GM21423 (cell line): ENCODE data around the gene MTERF2.
A peak's percentile ranks its signal among the peaks of the same experiment; 100 is the strongest.
"Not testable (repeated sequence)": the region's sequence is repeated elsewhere in the genome, so short reads cannot be mapped to it uniquely, and the experiment has no call there.

Source experiments
- ATAC-seq: cut with Tn5 transposase; IDR thresholded peaks from one replicate; pipeline ENCODE4 v1.9.1; 2021; ENCODE audit warnings: mild to moderate bottlenecking, moderate library complexity; ENCODE audit not compliant: unreplicated experiment

Gene MTERF2

GRCh38 chr12:106986625-106987389 lies at the start of gene MTERF2:
Gene MTERF2 (minus strand): TSS chr12:106987146. CDS start chr12:106978714, 8,432 bp downstream.
- ATAC-seq = peak; percentile 93

GRCh38 chr12:107035733-107036132 lies 48.8 kb upstream of the MTERF2 start:
- no peak for ATAC-seq

- no peak for ATAC-seq
Observed at GRCh38 chr12:107033758-107034739, 47.1 kb upstream of the MTERF2 start.

- ATAC-seq = no peak
Observed at GRCh38 chr12:107032266-107032665, 45.3 kb upstream of the MTERF2 start.

GRCh38 chr12:107031061-107031460 lies 44.1 kb upstream of the MTERF2 start:
- no peak for ATAC-seq

GRCh38 chr12:107029081-107029480 lies 42.1 kb upstream of the MTERF2 start:
- no peak for ATAC-seq

GRCh38 chr12:107027636-107028053 lies 40.7 kb upstream of the MTERF2 start:
- ATAC-seq = no peak

- ATAC-seq = no peak
Observed at GRCh38 chr12:107026806-107027635, 40.1 kb upstream of the MTERF2 start.

- ATAC-seq = not testable (repeated sequence)
Observed at GRCh38 chr12:107026356-107026755, 39.4 kb upstream of the MTERF2 start.

GRCh38 chr12:107025671-107026070 lies 38.7 kb upstream of the MTERF2 start:
- no peak for ATAC-seq

GRCh38 chr12:107019546-107019945 lies 32.6 kb upstream of the MTERF2 start:
- no peak for ATAC-seq

- ATAC-seq = no peak
Observed at GRCh38 chr12:107017042-107017441, 30.1 kb upstream of the MTERF2 start.

- ATAC-seq = no peak
Observed at GRCh38 chr12:107014055-107014454, 27.1 kb upstream of the MTERF2 start.

- no peak for ATAC-seq
Observed at GRCh38 chr12:107012736-107013425, 25.9 kb upstream of the MTERF2 start.

- ATAC-seq = no peak
Observed at GRCh38 chr12:107011519-107011918, 24.6 kb upstream of the MTERF2 start.

- ATAC-seq = no peak
Observed at GRCh38 chr12:107007411-107007810, 20.5 kb upstream of the MTERF2 start.

GRCh38 chr12:107002665-107003064 lies 15.7 kb upstream of the MTERF2 start:
- ATAC-seq = not testable (repeated sequence)

GRCh38 chr12:106999446-106999845 lies 12.5 kb upstream of the MTERF2 start:
- no peak for ATAC-seq

GRCh38 chr12:106997916-106998315 lies 11.0 kb upstream of the MTERF2 start:
- ATAC-seq = no peak

GRCh38 chr12:106996102-106996501 lies 9.2 kb upstream of the MTERF2 start:
- not testable (repeated sequence) for ATAC-seq
